HG03175 (cell line): ENCODE measurements around the gene GTF2IRD1.
"Not testable (repeated sequence)": the region's sequence is repeated elsewhere in the genome, so short reads cannot be mapped to it uniquely, and the experiment has no call there.

ENCODE experiments used
- ATAC-seq: cut with Tn5 transposase; IDR thresholded peaks from one replicate; pipeline ENCODE4 v1.9.1; 2021; ENCODE audit warnings: mild to moderate bottlenecking, moderate library complexity; ENCODE audit not compliant: unreplicated experiment

The GTF2IRD1 gene

GRCh38 chr7:74511345-74511744 lies 57.6 kb downstream of the GTF2IRD1 start:
- ATAC-seq: no peak

DNA sequence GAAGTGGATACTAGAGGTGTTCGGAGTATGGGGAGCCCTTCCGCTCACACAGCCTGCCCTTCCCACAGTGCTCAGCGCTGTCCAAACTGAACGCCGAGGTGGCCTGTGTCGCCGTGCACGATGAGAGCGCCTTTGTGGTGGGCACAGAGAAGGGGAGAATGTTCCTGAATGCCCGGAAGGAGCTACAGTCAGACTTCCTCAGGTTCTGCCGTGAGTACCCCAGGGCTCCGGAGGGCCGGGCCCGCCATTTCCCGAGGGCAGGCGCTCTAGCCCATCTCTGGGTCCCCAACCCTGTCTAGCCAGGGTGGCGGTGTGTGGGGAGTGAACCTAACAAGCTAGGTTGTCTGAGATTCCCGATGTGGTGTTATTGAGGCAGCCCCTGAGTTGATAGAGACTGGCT lies 59.1 kb downstream of the GTF2IRD1 start:
- ATAC-seq: no peak

GRCh38 chr7:74514131-74514591 lies 60.5 kb downstream of the GTF2IRD1 start:
- ATAC-seq: no peak

DNA sequence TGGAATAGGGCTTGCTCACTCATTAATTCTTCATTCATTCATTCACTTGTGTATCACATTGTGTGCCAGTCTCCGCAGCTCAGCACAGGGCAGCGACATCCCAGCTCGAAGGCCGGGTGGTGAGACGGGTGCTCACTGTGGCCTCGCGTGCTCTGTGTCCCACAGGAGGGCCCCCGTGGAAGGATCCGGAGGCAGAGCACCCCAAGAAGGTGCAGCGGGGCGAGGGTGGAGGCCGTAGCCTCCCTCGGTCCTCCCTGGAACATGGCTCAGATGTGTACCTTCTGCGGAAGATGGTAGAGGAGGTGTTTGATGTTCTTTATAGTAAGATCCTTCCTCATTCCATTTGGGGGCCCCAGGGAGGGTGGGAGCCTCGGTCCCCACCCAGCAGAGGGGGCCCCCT lies 61.6 kb downstream of the GTF2IRD1 start:
- no peak for ATAC-seq

DNA sequence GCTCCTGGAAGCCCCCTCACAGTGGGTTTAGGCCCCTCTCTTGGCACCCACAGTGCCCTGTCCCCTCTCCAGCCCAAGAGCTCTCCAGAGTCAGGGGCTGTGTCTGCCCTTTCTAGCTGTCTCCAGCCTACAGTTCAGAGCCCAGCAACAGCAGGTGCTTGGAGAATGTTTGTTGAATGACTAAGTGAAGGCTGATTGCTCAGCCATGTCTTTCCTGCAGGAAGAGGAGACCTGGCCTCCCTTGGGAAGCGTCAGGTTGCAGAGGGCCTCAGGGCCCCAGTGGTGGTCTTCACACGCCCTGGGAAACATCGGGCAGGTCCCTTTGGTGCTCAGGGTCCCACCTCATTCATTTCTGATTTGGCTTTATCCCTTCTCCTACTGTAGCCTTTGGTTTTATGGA lies 62.5 kb downstream of the GTF2IRD1 start:
- ATAC-seq: no peak

- ATAC-seq: no peak
These were observed 64.3 kb downstream of the GTF2IRD1 start for GRCh38 chr7:74518041-74518440.

DNA sequence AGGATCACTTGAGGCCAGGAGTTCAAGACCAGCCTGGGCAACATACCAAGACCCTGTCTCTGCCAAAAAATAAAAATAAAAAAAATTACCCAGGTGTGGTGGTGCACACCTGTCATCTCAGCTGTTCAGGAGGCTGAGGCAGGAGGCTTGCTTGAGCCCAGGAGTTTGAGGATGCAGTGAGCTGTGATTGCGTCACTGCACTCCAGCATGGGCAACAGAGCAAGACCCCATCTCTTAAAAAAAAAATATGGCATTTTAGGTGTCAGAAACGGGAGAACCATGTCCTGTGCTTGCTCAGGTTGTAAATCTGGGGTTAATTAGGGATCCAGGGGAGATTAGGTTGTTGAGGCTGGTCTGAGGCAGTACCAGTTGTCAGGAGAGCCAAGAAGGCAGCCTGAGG lies 64.9 kb downstream of the GTF2IRD1 start:
- no peak for ATAC-seq

GRCh38 chr7:74519395-74519794 lies 65.7 kb downstream of the GTF2IRD1 start:
- no peak for ATAC-seq

- no peak for ATAC-seq
These were observed 68.1 kb downstream of the GTF2IRD1 start for GRCh38 chr7:74521855-74522254.

DNA sequence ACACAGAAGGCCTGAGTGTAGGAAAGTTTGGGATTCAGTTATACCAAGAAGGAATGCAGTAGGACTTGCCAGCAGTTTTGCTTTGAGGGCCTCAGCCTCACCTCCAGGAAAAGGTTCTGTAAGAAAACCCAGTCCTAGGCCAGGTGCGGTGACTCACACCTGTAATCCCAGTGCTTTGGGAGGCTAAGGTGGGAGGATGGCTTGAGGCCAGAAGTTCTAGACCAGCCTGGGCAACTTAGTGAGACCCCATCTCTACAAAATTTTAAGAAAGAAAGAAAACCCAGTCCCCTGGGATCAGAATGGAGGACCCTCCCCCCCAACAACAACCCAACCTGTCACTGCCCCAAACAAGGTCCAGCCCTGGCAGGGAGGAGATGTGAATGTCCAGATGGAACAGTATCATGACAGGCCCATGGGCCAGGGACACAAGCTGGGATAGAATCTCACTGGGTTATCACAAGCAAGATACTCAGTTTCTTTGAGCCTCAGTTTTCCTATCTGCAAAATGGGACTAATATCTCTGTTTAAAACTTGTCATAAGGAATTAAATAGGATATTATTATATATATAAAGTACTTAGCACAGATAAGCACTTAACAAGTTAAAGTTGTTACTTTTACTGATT lies 68.7 kb downstream of the GTF2IRD1 start:
- ATAC-seq: no peak

DNA sequence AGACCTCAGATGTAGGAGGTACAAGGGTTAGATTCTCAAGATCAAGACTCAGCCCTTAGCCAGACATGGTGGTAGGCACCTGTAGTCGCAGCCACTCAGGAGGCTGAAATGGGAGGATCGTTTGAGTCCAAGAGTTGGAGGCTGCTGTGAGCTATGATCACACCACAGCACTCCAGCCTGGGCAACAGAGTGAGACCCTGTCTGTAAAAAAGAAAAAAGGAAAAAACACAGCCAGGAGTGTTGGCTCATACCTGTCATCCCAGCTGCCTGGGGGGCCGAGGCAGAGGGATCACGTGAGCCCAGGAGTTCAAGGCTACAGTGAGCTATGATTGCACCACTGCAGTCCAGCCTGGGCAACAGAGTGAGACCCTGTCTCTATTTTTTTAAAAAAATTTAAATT lies 69.3 kb downstream of the GTF2IRD1 start:
- ATAC-seq: no peak

DNA sequence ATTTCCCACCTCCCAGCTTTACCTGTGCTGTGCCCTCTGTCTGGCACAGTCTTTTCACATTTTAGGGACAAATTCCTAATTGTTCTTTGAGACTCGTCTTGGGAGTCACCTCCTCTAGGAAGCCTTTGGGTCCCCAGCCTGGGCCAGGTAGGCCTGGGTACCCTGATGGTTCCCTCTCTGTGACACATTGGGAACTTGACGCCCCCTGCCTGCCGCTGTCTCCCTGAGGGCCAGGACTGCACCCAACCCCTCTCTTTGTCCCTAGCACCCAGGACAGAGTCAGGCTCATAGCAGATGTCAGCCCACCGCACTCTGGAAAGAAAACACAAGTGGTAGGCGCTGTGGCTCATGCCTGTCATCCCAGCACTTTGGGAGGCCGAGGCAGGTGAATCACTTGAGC lies 71.4 kb downstream of the GTF2IRD1 start:
- ATAC-seq: no peak

DNA sequence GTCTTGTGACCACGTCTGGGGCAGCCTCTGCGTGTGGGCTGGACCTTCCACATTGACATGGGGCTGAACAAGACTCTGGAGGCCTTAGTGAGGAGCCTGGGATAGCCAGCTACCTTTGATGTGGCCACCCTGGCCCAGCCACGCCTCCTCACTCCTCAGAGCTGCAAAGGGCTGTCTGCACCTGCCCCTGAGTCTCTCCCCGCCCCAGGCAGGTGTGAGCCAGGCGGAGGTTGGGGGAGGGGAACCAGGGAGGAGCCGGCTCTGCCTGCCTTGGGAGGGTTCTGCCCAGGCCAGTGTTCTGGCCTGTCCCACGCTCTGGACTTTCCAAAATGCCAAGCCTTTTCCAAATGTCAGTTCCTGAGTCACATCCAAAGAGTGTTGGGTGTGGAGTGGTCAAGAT lies 72.2 kb downstream of the GTF2IRD1 start:
- ATAC-seq: no peak

DNA sequence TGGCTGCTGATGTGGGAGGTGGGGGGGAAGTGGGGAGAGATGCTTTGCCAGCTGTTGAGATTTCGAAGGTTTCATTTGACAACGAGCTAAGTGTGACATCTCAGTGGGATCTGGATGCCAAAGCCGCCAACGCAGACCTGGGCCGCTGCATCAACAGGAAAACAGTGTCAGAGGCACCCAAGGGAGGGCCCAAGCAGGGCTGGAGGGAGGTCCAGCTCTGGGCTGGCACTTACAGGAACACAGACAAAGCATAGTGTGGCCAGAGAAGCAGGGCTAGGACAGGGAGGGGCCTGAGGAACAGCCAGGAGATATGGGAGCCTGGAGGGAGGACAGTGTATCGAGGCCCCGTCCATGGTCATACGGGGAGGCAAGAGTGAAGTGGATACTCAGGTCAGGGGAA lies 73.1 kb downstream of the GTF2IRD1 start:
- no peak for ATAC-seq

DNA sequence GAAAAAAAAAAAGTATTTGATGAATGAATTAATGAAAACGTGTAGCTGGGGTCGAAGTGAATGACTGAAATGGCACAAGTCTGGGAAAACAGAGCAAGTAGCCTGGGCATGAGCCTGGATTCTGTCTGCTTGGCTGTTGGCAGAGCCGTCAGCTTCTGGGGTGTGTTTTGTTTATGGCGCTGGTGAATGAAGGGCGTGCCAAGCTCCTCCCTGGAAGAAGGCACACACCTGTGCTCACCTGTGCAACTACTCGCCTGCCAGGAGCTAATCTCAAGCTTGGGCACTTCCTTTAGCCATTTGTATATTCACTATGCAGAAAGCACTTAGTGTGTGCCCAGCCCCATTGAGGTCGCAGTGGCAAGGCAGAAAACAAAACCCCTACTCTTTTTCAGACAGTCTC lies 74.1 kb downstream of the GTF2IRD1 start:
- no peak for ATAC-seq

- ATAC-seq: not testable (repeated sequence)
These were observed 75.1 kb downstream of the GTF2IRD1 start for GRCh38 chr7:74528773-74529172.

GRCh38 chr7:74535951-74536356 lies 82.2 kb downstream of the GTF2IRD1 start:
- no peak for ATAC-seq

- ATAC-seq: not testable (repeated sequence)
These were observed 88.2 kb downstream of the GTF2IRD1 start for GRCh38 chr7:74541937-74542336.

DNA sequence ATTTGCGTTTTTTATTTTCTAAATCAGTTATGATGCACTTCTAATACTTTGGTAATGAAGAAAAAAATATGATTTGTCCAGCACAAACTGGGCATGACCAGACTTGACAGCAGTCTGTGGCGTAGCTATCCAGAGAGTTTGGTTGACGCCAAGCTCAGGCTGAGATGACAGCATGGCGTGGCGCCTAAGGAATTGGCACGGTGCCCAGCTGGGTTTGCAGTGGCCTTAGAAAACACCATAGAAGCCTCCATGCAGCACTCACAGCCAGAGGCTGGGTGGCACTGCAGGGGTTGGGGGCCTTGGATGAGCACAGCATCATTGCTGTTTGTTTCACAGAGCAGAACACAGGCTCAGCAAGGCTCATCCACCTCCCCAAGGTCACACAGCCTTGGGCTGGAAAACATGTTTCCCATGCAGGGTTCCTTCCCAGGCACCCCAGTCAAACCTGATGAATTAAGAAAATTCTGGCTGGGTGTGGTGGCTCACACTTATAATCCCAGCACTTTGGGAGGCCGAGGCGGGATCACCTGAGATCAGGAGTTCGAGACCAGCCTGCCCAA lies 88.9 kb downstream of the GTF2IRD1 start:
- ATAC-seq: no peak

GRCh38 chr7:74544706-74545469 lies 91.2 kb downstream of the GTF2IRD1 start:
- no peak for ATAC-seq

DNA sequence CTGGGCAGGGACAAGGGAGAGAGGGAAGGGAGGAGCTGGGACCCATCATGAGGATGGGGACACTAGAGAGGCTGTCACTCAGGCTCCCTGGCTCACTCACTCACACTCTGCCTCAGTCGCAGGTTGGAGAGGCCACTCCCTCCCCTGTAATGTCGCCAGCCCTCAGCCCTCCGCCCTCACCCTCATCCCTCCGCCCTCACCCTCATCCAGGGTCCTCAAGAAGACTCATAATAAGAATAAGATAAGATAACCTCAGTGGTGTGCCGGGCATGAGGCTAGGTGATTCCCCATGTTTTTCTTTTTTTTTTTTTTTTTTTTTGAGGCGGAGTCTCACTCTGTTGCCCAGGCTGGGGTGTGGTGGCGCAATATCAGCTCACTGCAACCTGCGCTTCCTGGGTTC lies 92.2 kb downstream of the GTF2IRD1 start:
- ATAC-seq: no peak

- ATAC-seq: not testable (repeated sequence)
These were observed 99.9 kb downstream of the GTF2IRD1 start for GRCh38 chr7:74553596-74554012.
